ENCODE results near the gene SORL1. TPM values are rescaled to one million over a fixed set of nuclear protein-coding genes. Genes with fewer than 3 reads are reported as not detected.
"Not testable (repeated sequence)": the region's sequence is repeated elsewhere in the genome, so short reads cannot be mapped to it uniquely, and the experiment has no call there.

SORL1 gene
- 10 to 100 TPM; 66.8 to 67.2 TPM for total RNA-seq

GRCh38 chr11:121451986-121452608 lies at the start of gene SORL1:
SORL1 (plus strand) TSS chr11:121452314; CDS start chr11:121452332, 18 bp downstream.
- H3K36me3 Mint-ChIP-seq (ENCODE audit: low read depth) = peaks cover 2% of the 10 kb centered on the region

GRCh38 chr11:121405646-121406045 lies 46.5 kb upstream of the SORL1 start:
- no peak for DNase-seq
- Mint-ChIP-seq H3K27me3 (ENCODE audit: low read depth) (no peaks in the 10 kb centered on the region), H3K27ac (no peak overlapping the region), H3K36me3 (ENCODE audit: low read depth) (peaks cover 4% of the 10 kb centered on the region), H3K4me1 (ENCODE audit: low read depth) (peaks cover 12% of the 10 kb centered on the region), H3K9me3 (peaks cover 8% of the 10 kb centered on the region), H3K4me3 (no peak overlapping the region)
- CTCF ChIA-PET = interaction anchor here (0.6 to 0.9 kb wide), 5 partner anchors 39 to 245 kb away, joined by 3 to 6 read pairs (median 3); no protein-coding TSS in a partner anchor
- intact Hi-C loops (cut with micrococcal nuclease) = no loop called here

More at GRCh38 chr11:121451986-121452608, at the start of gene SORL1:
- H3K27ac Mint-ChIP-seq = peak within 1 kb of the TSS; percentile 92
- no peaks in the 10 kb centered on the region for H3K27me3 Mint-ChIP-seq (ENCODE audit: low read depth)
- peaks cover 81% of the 10 kb centered on the region for H3K4me1 Mint-ChIP-seq (ENCODE audit: low read depth)
- DNase-seq = peak; percentile 86
- CTCF ChIA-PET = interaction anchor here (0.6 to 4.7 kb wide), 7 partner anchors 8 to 31 kb away, joined by 3 to 46 read pairs (median 6); no protein-coding TSS in a partner anchor
- intact Hi-C loops (cut with micrococcal nuclease) = loop anchor here (1.0 to 2.0 kb wide), 5 partner anchors 12 to 131 kb away; no protein-coding TSS in a partner anchor
- peak within 1 kb of the TSS; percentile 87 for H3K4me3 Mint-ChIP-seq
- no peaks in the 10 kb centered on the region for H3K9me3 Mint-ChIP-seq

GRCh38 chr11:121406291-121406690 lies 45.8 kb upstream of the SORL1 start:
- intact Hi-C loops (cut with micrococcal nuclease) = no loop called here
- Mint-ChIP-seq H3K36me3 (ENCODE audit: low read depth) (peaks cover 4% of the 10 kb centered on the region), H3K27ac (no peak overlapping the region), H3K4me3 (no peak overlapping the region), H3K9me3 (peaks cover 6% of the 10 kb centered on the region), H3K4me1 (ENCODE audit: low read depth) (peaks cover 18% of the 10 kb centered on the region), H3K27me3 (ENCODE audit: low read depth) (no peaks in the 10 kb centered on the region)
- no peak for DNase-seq
- CTCF ChIA-PET = interaction anchor here (0.6 to 0.9 kb wide), 3 partner anchors 68 to 185 kb away, joined by 3 read pairs; no protein-coding TSS in a partner anchor

- intact Hi-C loops (cut with micrococcal nuclease) = no loop called here
- H3K27ac Mint-ChIP-seq = no peak overlapping the region
- no peak overlapping the region for H3K4me3 Mint-ChIP-seq
- H3K36me3 Mint-ChIP-seq (ENCODE audit: low read depth) = no peaks in the 10 kb centered on the region
- no peaks in the 10 kb centered on the region for H3K27me3 Mint-ChIP-seq (ENCODE audit: low read depth)
- no peak for DNase-seq
- H3K4me1 Mint-ChIP-seq (ENCODE audit: low read depth) = peaks cover 31% of the 10 kb centered on the region
- H3K9me3 Mint-ChIP-seq = no peaks in the 10 kb centered on the region
- CTCF ChIA-PET = interaction anchor here (0.9 kb wide), 1 partner anchor 23 kb away, joined by 4 read pairs; no protein-coding TSS in a partner anchor
These were observed 43.3 kb upstream of the SORL1 start for GRCh38 chr11:121408830-121409229.

- CTCF ChIA-PET = interaction anchor here (0.6 to 1.7 kb wide), 2 partner anchors 13 to 37 kb away, joined by 3 read pairs; no protein-coding TSS in a partner anchor
- not testable (repeated sequence) for H3K36me3 Mint-ChIP-seq (ENCODE audit: low read depth); H3K27ac Mint-ChIP-seq; H3K9me3 Mint-ChIP-seq; H3K4me3 Mint-ChIP-seq; DNase-seq; H3K27me3 Mint-ChIP-seq (ENCODE audit: low read depth)
- intact Hi-C loops (cut with micrococcal nuclease) = loop anchor here (1.0 to 2.0 kb wide), 7 partner anchors 22 to 73 kb away; no protein-coding TSS in a partner anchor
- H3K4me1 Mint-ChIP-seq (ENCODE audit: low read depth) = peaks cover 31% of the 10 kb centered on the region
These were observed 42.1 kb upstream of the SORL1 start for GRCh38 chr11:121410041-121410440.

GRCh38 chr11:121411330-121411729 lies 40.8 kb upstream of the SORL1 start:
- DNase-seq; H3K36me3 Mint-ChIP-seq (ENCODE audit: low read depth); H3K4me3 Mint-ChIP-seq; CTCF ChIA-PET; H3K27me3 Mint-ChIP-seq (ENCODE audit: low read depth); H3K9me3 Mint-ChIP-seq: not testable (repeated sequence)
- peaks cover 35% of the 10 kb centered on the region for H3K4me1 Mint-ChIP-seq (ENCODE audit: low read depth)
- intact Hi-C loops (cut with micrococcal nuclease) = loop anchor here (2.0 kb wide), 5 partner anchors 37 to 71 kb away; no protein-coding TSS in a partner anchor
- peak overlapping the region; percentile 39 for H3K27ac Mint-ChIP-seq

- no peaks in the 10 kb centered on the region for H3K27me3 Mint-ChIP-seq (ENCODE audit: low read depth)
These were observed 40.0 kb upstream of the SORL1 start for GRCh38 chr11:121412000-121412587.

GRCh38 chr11:121412711-121413415 lies 39.3 kb upstream of the SORL1 start:
- no peak for DNase-seq
- intact Hi-C loops (cut with micrococcal nuclease) = no loop called here
- CTCF ChIA-PET = interaction anchor here (0.7 to 1.3 kb wide), 2 partner anchors 15 to 38 kb away, joined by 3 read pairs; no protein-coding TSS in a partner anchor
- no peaks in the 10 kb centered on the region for H3K36me3 Mint-ChIP-seq (ENCODE audit: low read depth)
- no peaks in the 10 kb centered on the region for H3K27me3 Mint-ChIP-seq (ENCODE audit: low read depth)
- no peak overlapping the region for H3K27ac Mint-ChIP-seq
- H3K4me1 Mint-ChIP-seq (ENCODE audit: low read depth) = peaks cover 46% of the 10 kb centered on the region
- no peak overlapping the region for H3K4me3 Mint-ChIP-seq
- no peaks in the 10 kb centered on the region for H3K9me3 Mint-ChIP-seq

More at GRCh38 chr11:121412000-121412587, 40.0 kb upstream of the SORL1 start:
- intact Hi-C loops (cut with micrococcal nuclease) = loop anchor here (2.0 kb wide), 5 partner anchors 37 to 71 kb away; no protein-coding TSS in a partner anchor
- Mint-ChIP-seq H3K36me3 (ENCODE audit: low read depth) (no peaks in the 10 kb centered on the region), H3K4me3 (no peak overlapping the region), H3K27ac (no peak overlapping the region), H3K9me3 (no peaks in the 10 kb centered on the region), H3K4me1 (ENCODE audit: low read depth) (peaks cover 41% of the 10 kb centered on the region)
- CTCF ChIA-PET = interaction anchor here (1.3 kb wide), 1 partner anchor 39 kb away, joined by 3 read pairs; no protein-coding TSS in a partner anchor
- no peak for DNase-seq

GRCh38 chr11:121414141-121414913 lies 37.8 kb upstream of the SORL1 start:
- Mint-ChIP-seq H3K36me3 (ENCODE audit: low read depth) (no peaks in the 10 kb centered on the region), H3K4me3 (no peak overlapping the region), H3K27me3 (ENCODE audit: low read depth) (no peaks in the 10 kb centered on the region), H3K27ac (no peak overlapping the region), H3K4me1 (ENCODE audit: low read depth) (peaks cover 58% of the 10 kb centered on the region), H3K9me3 (no peaks in the 10 kb centered on the region)
- intact Hi-C loops (cut with micrococcal nuclease) = no loop called here
- no peak for DNase-seq
- CTCF ChIA-PET = interaction anchor here (0.6 to 1.6 kb wide), 3 partner anchors 13 to 28 kb away, joined by 3 read pairs; no protein-coding TSS in a partner anchor

GRCh38 chr11:121415856-121416255 lies 36.3 kb upstream of the SORL1 start:
- intact Hi-C loops (cut with micrococcal nuclease) = no loop called here
- H3K4me3 Mint-ChIP-seq = no peak overlapping the region
- no peaks in the 10 kb centered on the region for H3K9me3 Mint-ChIP-seq
- H3K27ac Mint-ChIP-seq = no peak overlapping the region
- no peaks in the 10 kb centered on the region for H3K36me3 Mint-ChIP-seq (ENCODE audit: low read depth)
- CTCF ChIA-PET = interaction anchor here (1.3 to 1.6 kb wide), 2 partner anchors 11 to 30 kb away, joined by 3 read pairs; no protein-coding TSS in a partner anchor
- peaks cover 60% of the 10 kb centered on the region for H3K4me1 Mint-ChIP-seq (ENCODE audit: low read depth)
- H3K27me3 Mint-ChIP-seq (ENCODE audit: low read depth) = no peaks in the 10 kb centered on the region
- DNase-seq = no peak

GRCh38 chr11:121417055-121417551 lies 35.0 kb upstream of the SORL1 start:
- peak; percentile 64 for DNase-seq
- Mint-ChIP-seq H3K36me3 (ENCODE audit: low read depth) (no peaks in the 10 kb centered on the region), H3K4me1 (ENCODE audit: low read depth) (peaks cover 66% of the 10 kb centered on the region), H3K27me3 (ENCODE audit: low read depth) (no peaks in the 10 kb centered on the region), H3K27ac (peak overlapping the region; percentile 62), H3K4me3 (no peak overlapping the region), H3K9me3 (no peaks in the 10 kb centered on the region)
- CTCF ChIA-PET = interaction anchor here (0.9 kb wide), 1 partner anchor 23 kb away, joined by 6 read pairs; no protein-coding TSS in a partner anchor
- intact Hi-C loops (cut with micrococcal nuclease) = no loop called here
